ENCODE data around the gene HPS3. TPM values are rescaled to one million over a fixed set of nuclear protein-coding genes. Genes with fewer than 3 reads are reported as not detected.

HPS3 gene
- polyA plus RNA-seq, 1 experiment, result 14.6 TPM

DNA sequence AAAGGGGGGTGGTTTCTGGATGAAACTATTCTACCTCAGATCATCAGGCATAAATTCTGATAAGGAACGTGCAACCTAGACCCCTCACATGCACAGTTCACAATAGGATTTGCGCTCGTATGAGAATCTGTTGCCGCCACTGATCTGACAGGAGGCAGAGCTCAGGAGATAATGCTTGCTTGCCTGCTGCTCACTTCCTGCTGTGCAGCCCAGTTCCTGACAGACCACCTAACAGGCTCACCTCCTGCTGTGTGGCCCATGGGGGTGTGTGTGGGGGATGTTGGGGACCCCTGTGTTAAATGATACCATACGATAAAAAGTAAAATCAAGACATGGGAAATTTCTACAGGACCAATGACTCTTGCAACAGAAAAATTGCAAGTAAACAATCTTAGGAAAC lies 68.2 kb downstream of the HPS3 start:
- POLR2A ChIA-PET, result no interaction called here
- no peak overlapping the region for H3K4me3 ChIP-seq (ENCODE audit: low read depth, low read length)
- TF ChIP-seq, protein P1, sequence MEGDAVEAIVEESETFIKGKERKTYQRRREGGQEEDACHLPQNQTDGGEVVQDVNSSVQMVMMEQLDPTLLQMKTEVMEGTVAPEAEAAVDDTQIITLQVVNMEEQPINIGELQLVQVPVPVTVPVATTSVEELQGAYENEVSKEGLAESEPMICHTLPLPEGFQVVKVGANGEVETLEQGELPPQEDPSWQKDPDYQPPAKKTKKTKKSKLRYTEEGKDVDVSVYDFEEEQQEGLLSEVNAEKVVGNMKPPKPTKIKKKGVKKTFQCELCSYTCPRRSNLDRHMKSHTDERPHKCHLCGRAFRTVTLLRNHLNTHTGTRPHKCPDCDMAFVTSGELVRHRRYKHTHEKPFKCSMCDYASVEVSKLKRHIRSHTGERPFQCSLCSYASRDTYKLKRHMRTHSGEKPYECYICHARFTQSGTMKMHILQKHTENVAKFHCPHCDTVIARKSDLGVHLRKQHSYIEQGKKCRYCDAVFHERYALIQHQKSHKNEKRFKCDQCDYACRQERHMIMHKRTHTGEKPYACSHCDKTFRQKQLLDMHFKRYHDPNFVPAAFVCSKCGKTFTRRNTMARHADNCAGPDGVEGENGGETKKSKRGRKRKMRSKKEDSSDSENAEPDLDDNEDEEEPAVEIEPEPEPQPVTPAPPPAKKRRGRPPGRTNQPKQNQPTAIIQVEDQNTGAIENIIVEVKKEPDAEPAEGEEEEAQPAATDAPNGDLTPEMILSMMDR (IDR thresholded peaks at IDR 0.05; ENCODE audit: insufficient read depth, low read depth, low read length), result no peak

DNA sequence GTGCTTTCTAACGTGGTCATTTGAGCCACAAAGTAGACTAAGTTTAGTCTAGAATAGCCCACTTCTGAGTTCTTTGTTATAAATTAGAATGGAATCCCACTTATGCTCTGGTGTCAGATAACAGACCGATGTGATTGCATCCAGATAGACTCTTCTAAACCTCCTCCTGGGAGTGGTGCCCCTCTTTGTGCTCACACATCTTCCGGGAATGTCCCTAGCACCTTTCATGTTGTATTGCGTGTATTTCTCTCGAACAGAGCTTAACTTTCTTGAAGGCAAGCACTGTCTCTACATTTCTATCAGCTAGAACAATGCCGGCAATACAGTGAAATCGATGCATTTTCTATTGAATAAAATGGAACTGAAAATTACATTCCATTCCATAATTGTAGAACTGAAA lies 69.2 kb downstream of the HPS3 start:
- Histone ChIP-seq H3K36me3 (ENCODE audit: control insufficient read depth, insufficient read depth, low read length) (no peaks in the 10 kb centered on the region), H3K27me3 (ENCODE audit: control insufficient read depth, insufficient read depth, low read length) (no peaks in the 10 kb centered on the region), H3K4me3 (ENCODE audit: low read depth, low read length) (no peak overlapping the region)
- ChIA-PET POLR2A (no interaction called here), CTCF (no interaction called here)
- no peak for DNase-seq (ENCODE audit: low read depth)
- TF ChIP-seq, protein P1 (IDR thresholded peaks at IDR 0.05; ENCODE audit: insufficient read depth, low read depth, low read length), result no peak

More for the DNA sequence above, 68.2 kb downstream of the HPS3 start:
- Histone ChIP-seq H3K36me3 (ENCODE audit: control insufficient read depth, insufficient read depth, low read length) (no peaks in the 10 kb centered on the region), H3K27me3 (ENCODE audit: control insufficient read depth, insufficient read depth, low read length) (no peaks in the 10 kb centered on the region)
- no peak for DNase-seq (ENCODE audit: low read depth)
- CTCF ChIA-PET, result no interaction called here

DNA sequence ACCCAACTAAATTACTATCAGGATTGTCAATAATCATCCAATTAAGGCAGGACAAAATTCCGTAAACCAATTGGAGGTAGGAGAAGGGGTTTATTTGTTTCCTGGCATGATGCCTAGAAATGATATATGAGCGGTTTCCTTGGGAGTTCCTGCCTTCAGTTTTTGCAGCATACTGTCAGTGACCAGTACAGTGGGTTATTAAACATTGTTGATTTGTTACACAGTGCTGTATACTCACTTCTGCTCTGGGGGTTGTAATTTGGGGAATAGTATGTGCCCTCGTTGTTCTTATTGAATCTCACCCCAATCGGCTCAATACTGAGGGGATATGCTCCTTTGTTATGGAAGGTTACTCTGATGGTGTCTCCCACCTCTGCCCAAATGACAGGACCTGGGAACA lies 70.0 kb downstream of the HPS3 start:
- POLR2A ChIA-PET, result no interaction called here
- DNase-seq (ENCODE audit: low read depth), result no peak
- H3K36me3 ChIP-seq (ENCODE audit: control insufficient read depth, insufficient read depth, low read length), result no peaks in the 10 kb centered on the region
- TF ChIP-seq, protein P1 (IDR thresholded peaks at IDR 0.05; ENCODE audit: insufficient read depth, low read depth, low read length), result no peak
- no peak overlapping the region for H3K4me3 ChIP-seq (ENCODE audit: low read depth, low read length)
- H3K27me3 ChIP-seq (ENCODE audit: control insufficient read depth, insufficient read depth, low read length), result no peaks in the 10 kb centered on the region
- CTCF ChIA-PET, result no interaction called here

DNA sequence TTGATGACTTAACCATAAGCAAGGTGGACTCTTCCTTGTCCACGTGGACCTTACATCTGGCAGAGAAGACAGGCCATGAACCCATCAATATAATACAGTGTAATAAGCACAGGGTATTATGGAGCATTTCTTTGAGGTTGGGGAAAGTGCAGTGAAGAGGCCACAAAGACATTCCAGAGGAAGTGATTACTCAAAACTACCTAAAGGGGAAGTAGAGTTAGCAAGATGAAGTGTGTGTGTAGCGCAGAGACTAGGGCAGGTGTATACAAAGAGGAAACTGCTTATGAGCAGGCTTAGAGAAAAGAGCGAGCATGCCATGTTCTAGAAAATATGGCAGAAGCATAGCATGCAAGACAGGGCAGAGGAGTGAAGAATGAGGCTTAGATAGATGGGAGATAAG lies 74.3 kb downstream of the HPS3 start:
- TF ChIP-seq, protein P1 (IDR thresholded peaks at IDR 0.05; ENCODE audit: insufficient read depth, low read depth, low read length), result no peak
- H3K27me3 ChIP-seq (ENCODE audit: control insufficient read depth, insufficient read depth, low read length), result no peaks in the 10 kb centered on the region
- no peak for DNase-seq (ENCODE audit: low read depth)
- no peak overlapping the region for H3K4me3 ChIP-seq (ENCODE audit: low read depth, low read length)
- ChIA-PET CTCF (interaction anchor here (1.2 kb wide), 1 partner anchor 9 kb away, joined by 3 read pairs; no protein-coding TSS in a partner anchor), POLR2A (no interaction called here)
- no peaks in the 10 kb centered on the region for H3K36me3 ChIP-seq (ENCODE audit: control insufficient read depth, insufficient read depth, low read length)

DNA sequence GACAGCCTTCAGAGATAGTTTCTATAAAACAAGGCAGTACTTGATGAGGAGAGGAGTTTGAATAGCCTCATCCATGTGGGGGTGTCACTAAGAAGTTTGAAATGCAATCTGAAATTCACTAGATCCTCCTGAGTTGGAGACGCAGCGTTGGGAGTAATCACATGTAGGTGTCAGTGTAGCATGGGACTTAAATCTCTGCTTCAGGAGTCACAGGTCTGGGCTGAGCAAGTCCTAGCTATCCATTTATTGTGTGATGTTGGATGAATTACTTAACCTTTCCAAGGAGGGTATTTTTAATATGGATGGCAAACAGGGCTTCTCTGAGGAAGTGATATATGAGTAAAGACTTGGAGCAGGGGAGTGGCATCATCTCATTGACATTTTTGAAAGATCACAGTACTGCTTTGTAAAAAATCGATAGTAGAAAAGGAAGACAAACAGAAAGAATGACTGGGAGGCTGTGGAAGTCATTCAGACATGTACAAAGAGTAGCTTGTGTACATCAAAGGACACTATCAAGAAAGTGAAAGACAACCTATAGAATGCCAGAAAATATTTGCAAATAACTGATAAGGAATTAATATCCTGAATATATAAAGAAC lies 75.1 kb downstream of the HPS3 start:
- POLR2A ChIA-PET, result no interaction called here
- DNase-seq (ENCODE audit: low read depth), result no peak
- CTCF ChIA-PET, result no interaction called here
- TF ChIP-seq, protein P1 (IDR thresholded peaks at IDR 0.05; ENCODE audit: insufficient read depth, low read depth, low read length), result no peak
- Histone ChIP-seq H3K4me3 (ENCODE audit: low read depth, low read length) (no peak overlapping the region), H3K36me3 (ENCODE audit: control insufficient read depth, insufficient read depth, low read length) (no peaks in the 10 kb centered on the region), H3K27me3 (ENCODE audit: control insufficient read depth, insufficient read depth, low read length) (no peaks in the 10 kb centered on the region)

Measured in BJ (cell line).